Measurements from ENCODE around the gene TXNIP. TPM values are rescaled to one million over a fixed set of nuclear protein-coding genes. Genes with fewer than 3 reads are reported as not detected.
"Not testable (repeated sequence)": the region's sequence is repeated elsewhere in the genome, so short reads cannot be mapped to it uniquely, and the experiment has no call there.

Gene TXNIP
- total RNA-seq, 1 donor from 2014 or later = 877 TPM

GRCh38 chr1:146032631-146033219 lies 36.3 kb upstream of the TXNIP start:
- H3K4me1 ChIP-seq = peaks cover 2 to 4% of the 10 kb centered on the region in 2 donors
- no peaks in the 10 kb centered on the region for H3K36me3 ChIP-seq
- TF ChIP-seq, protein P1, sequence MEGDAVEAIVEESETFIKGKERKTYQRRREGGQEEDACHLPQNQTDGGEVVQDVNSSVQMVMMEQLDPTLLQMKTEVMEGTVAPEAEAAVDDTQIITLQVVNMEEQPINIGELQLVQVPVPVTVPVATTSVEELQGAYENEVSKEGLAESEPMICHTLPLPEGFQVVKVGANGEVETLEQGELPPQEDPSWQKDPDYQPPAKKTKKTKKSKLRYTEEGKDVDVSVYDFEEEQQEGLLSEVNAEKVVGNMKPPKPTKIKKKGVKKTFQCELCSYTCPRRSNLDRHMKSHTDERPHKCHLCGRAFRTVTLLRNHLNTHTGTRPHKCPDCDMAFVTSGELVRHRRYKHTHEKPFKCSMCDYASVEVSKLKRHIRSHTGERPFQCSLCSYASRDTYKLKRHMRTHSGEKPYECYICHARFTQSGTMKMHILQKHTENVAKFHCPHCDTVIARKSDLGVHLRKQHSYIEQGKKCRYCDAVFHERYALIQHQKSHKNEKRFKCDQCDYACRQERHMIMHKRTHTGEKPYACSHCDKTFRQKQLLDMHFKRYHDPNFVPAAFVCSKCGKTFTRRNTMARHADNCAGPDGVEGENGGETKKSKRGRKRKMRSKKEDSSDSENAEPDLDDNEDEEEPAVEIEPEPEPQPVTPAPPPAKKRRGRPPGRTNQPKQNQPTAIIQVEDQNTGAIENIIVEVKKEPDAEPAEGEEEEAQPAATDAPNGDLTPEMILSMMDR (IDR thresholded peaks at IDR 0.05) = peak; percentile 31 to 54 (median 35)
- H3K27me3 ChIP-seq = no peaks in the 10 kb centered on the region
- no peak for DNase-seq (ENCODE audit: low spot score in 2 of 2)
- no peak overlapping the region for H3K4me3 ChIP-seq
- no peaks in the 10 kb centered on the region for H3K9me3 ChIP-seq
- intact Hi-C loops (cut with DNase I) = no loop called here
- H3K27ac ChIP-seq = no peak overlapping the region

DNA sequence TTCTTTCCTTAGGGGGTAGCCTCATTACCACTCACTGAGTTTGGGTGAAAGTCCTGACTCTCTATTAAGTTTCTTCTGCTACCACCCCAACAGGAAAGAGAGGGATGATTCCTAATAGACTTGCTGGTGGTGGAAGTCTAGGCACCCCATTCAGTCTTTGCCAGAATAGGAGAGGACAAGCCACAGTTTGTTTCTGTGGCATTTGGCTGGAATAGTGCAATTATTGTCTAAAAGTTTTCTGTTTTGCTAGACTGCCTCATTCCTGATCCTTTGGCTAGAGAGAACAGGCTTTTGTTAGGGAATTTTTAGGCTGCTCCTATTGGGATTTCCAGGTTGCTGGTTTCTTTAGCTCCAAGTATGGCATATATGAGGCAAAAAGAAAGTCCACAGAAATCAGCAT lies 35.1 kb upstream of the TXNIP start:
- Histone ChIP-seq H3K9me3 (no peaks in the 10 kb centered on the region), H3K4me1 (peaks cover 0 to 4% of the 10 kb centered on the region in 2 donors), H3K4me3 (no peak overlapping the region), H3K36me3 (no peaks in the 10 kb centered on the region), H3K27ac (no peak overlapping the region), H3K27me3 (no peaks in the 10 kb centered on the region)
- TF ChIP-seq, protein P1 (IDR thresholded peaks at IDR 0.05) = no peak
- intact Hi-C loops (cut with DNase I) = no loop called here
- DNase-seq (ENCODE audit: low spot score in 2 of 2) = no peak

GRCh38 chr1:146029117-146029516 lies 32.7 kb upstream of the TXNIP start:
- no peaks in the 10 kb centered on the region for H3K9me3 ChIP-seq
- no peaks in the 10 kb centered on the region for H3K4me1 ChIP-seq
- H3K4me3 ChIP-seq = no peak overlapping the region
- DNase-seq (ENCODE audit: low spot score in 2 of 2) = no peak
- H3K27me3 ChIP-seq = no peaks in the 10 kb centered on the region
- intact Hi-C loops (cut with DNase I) = no loop called here
- no peak overlapping the region for H3K27ac ChIP-seq
- no peaks in the 10 kb centered on the region for H3K36me3 ChIP-seq
- TF ChIP-seq, protein P1 (IDR thresholded peaks at IDR 0.05) = no peak

GRCh38 chr1:146026650-146027049 lies 30.3 kb upstream of the TXNIP start:
- H3K4me1 ChIP-seq; DNase-seq (ENCODE audit: low spot score in 2 of 2); H3K27me3 ChIP-seq; H3K9me3 ChIP-seq; intact Hi-C loops (cut with DNase I); H3K36me3 ChIP-seq; H3K27ac ChIP-seq; H3K4me3 ChIP-seq: not testable (repeated sequence)

- H3K36me3 ChIP-seq; H3K4me1 ChIP-seq; H3K27ac ChIP-seq; H3K9me3 ChIP-seq; DNase-seq (ENCODE audit: low spot score in 2 of 2); intact Hi-C loops (cut with DNase I); H3K27me3 ChIP-seq; H3K4me3 ChIP-seq: not testable (repeated sequence)
These were observed 29.6 kb upstream of the TXNIP start for GRCh38 chr1:146025787-146026495.

DNA sequence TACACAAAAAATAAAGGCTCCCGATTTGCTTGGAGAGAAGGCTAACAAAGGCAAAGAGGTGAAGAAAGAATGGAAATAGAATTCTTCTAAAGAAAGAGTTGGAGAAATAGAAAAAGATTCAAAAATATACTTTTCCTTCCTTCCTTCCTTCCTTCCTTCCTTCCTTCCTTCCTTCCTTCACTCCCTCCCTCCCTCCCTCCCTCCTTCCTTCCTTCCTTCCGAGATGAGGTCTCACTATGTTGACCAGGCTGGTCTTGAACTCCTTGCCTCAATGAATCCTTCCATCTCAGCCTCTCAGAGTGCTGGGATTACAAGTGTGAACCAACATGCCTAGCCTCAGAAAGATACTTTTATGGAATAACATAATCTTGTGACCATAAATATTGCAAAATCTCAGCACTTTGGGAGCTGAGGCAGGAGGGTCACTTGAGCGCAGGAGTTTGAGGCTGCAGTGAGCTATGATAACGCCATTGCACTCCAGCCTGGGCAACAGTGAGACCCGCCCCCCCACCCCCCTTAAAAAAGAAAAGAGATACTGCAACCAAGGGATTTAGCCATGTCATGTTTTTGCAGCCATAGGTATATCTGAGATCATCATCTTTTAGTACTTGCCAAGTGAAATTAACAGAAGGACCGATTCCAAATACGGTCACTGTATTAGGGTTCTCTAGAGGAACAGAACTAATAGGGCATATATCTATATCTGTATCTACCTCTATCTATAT lies 26.2 kb upstream of the TXNIP start:
- Histone ChIP-seq H3K4me3 (no peak overlapping the region), H3K9me3 (no peaks in the 10 kb centered on the region), H3K27me3 (no peaks in the 10 kb centered on the region), H3K4me1 (peaks cover 0 to 7% of the 10 kb centered on the region in 2 donors), H3K36me3 (no peaks in the 10 kb centered on the region), H3K27ac (no peak overlapping the region)
- TF ChIP-seq, protein P1 (IDR thresholded peaks at IDR 0.05) = no peak
- intact Hi-C loops (cut with DNase I) = no loop called here
- DNase-seq (ENCODE audit: low spot score in 2 of 2) = no peak

Data from ascending aorta (tissue), 2 donors.